CD4-positive, alpha-beta T cell (primary cell): ENCODE measurements around the gene PYY. TPM values are rescaled to one million over a fixed set of nuclear protein-coding genes. Genes with fewer than 3 reads are reported as not detected.
A peak's percentile ranks its signal among the peaks of the same experiment; 100 is the strongest.
"Not testable (repeated sequence)": the region's sequence is repeated elsewhere in the genome, so short reads cannot be mapped to it uniquely, and the experiment has no call there.

Experiments
- ATAC-seq: fragments of 200-7000 bp; cut with Tn5 transposase; one replicate; pipeline ENCODE4 v1.10.0; 2022; ENCODE audit warnings: mild to moderate bottlenecking; ENCODE audit not compliant: poor library complexity
- CTCF ChIA-PET: fragments of 350-600 bp; sonication (Branson Sonifier 250); formaldehyde crosslinking; loops from one replicate; lab custom pipeline; 2021; ENCODE audit warnings: antibody characterized with exemption, inconsistent platforms; lab: Charles Lee
- POLR2A ChIA-PET: fragments of 350-600 bp; sonication (Branson Sonifier 250); formaldehyde crosslinking; loops from one replicate; lab custom pipeline; 2021; ENCODE audit warnings: antibody characterized with exemption, inconsistent platforms; lab: Charles Lee
- DNase-seq, 14 experiments: peaks; one replicate each; pipeline ENCODE4 v3.0.0-alpha.2; 2013 to 2020; ENCODE audit warnings: mixed read lengths in 2 of 14
- H3K27ac ChIP-seq, 2 donors: one replicate each; pipeline versions ENCODE4 v1.5.1 to v1.7.0; 2013; ENCODE audit warnings: low read length in 2 of 2, low read depth in 1 of 2, mild to moderate bottlenecking in 1 of 2
- H3K27me3 ChIP-seq, 2 experiments: 1 replicate in 1 of 2; 2 replicates in 1 of 2; pipeline versions ENCODE4 v1.6.1 to v1.7.0; 2013; ENCODE audit warnings: low read length in 2 of 2, control low read depth in 1 of 2, mild to moderate bottlenecking in 1 of 2, moderate library complexity in 1 of 2; ENCODE audit not compliant: insufficient read depth in 2 of 2, control insufficient read depth in 1 of 2
- H3K36me3 ChIP-seq: one replicate; pipeline ENCODE4 v1.6.1; 2013; ENCODE audit warnings: low read length, control low read depth; ENCODE audit not compliant: insufficient read depth
- H3K4me1 ChIP-seq: one replicate; pipeline ENCODE4 v1.6.1; 2013; ENCODE audit warnings: low read length, control low read depth; ENCODE audit not compliant: insufficient read depth
- H3K4me3 ChIP-seq: one replicate; pipeline ENCODE4 v1.5.1; 2013; ENCODE audit warnings: mild to moderate bottlenecking, low read length, moderate library complexity
- H3K9me3 ChIP-seq, 2 experiments: 1 replicate in 1 of 2; 2 replicates in 1 of 2; pipeline versions ENCODE4 v1.6.1 to v1.7.0; 2013; ENCODE audit warnings: low read length in 2 of 2, mild to moderate bottlenecking in 2 of 2, control low read depth in 1 of 2, moderate library complexity in 1 of 2; ENCODE audit not compliant: control insufficient read depth in 1 of 2, insufficient read depth in 1 of 2
- H3K27ac Mint-ChIP-seq: one replicate; pipeline ENCODE4 v1.8.0; 2020; ENCODE audit warnings: mixed read lengths
- H3K27me3 Mint-ChIP-seq: one replicate; pipeline ENCODE4 v1.8.0; 2021; ENCODE audit warnings: mixed read lengths
- H3K36me3 Mint-ChIP-seq: one replicate; pipeline ENCODE4 v1.8.0; 2021; ENCODE audit warnings: low read depth, mixed read lengths
- H3K4me1 Mint-ChIP-seq: one replicate; pipeline ENCODE4 v1.8.0; 2021; ENCODE audit warnings: low read depth, mixed read lengths
- H3K4me3 Mint-ChIP-seq: one replicate; pipeline ENCODE4 v1.8.0; 2020; ENCODE audit warnings: mild to moderate bottlenecking, mixed read lengths
- H3K9me3 Mint-ChIP-seq: one replicate; pipeline ENCODE4 v1.8.0; 2020; ENCODE audit warnings: mixed read lengths
- CTCF ChIP-seq: fragments of 200-600 bp; IDR thresholded peaks from one replicate; pipeline ENCODE4 v1.8.0; 2022; ENCODE audit warnings: antibody characterized with exemption, mild to moderate bottlenecking
- intact Hi-C, 2 experiments: fragments of 100-400 bp; cut with DNase I in 1 of 2; cut with micrococcal nuclease in 1 of 2; formaldehyde crosslinking; loops; one replicate each; pipeline versions ENCODE4 v1.15.1 to v1.9.0; 2023 to 2025; cut with DNase I, micrococcal nuclease
- total RNA-seq, 174 experiments: library from RNA in 2 of 174; stranded (reverse) in 2 of 174; gene quantifications; one replicate each; pipeline ENCODE4 v1.2.3 and lab custom pipeline; 2021 to 2026

PYY gene
- total RNA-seq, 2 experiments from 2014 or later, result not detected

GRCh38 chr17:43971436-43971835 is 17.7 kb upstream of the PYY start:
- H3K27me3 Mint-ChIP-seq, result peaks cover 20% of the 10 kb centered on the region
- H3K36me3 ChIP-seq, CTCF ChIA-PET, H3K27ac Mint-ChIP-seq, H3K4me1 Mint-ChIP-seq, H3K27ac ChIP-seq, POLR2A ChIA-PET, intact Hi-C loops, H3K27me3 ChIP-seq, H3K4me1 ChIP-seq, H3K36me3 Mint-ChIP-seq, H3K9me3 Mint-ChIP-seq, H3K4me3 Mint-ChIP-seq, H3K4me3 ChIP-seq, H3K9me3 ChIP-seq, DNase-seq: not testable (repeated sequence)
- peak; percentile 74 for ATAC-seq

- H3K9me3 Mint-ChIP-seq, result no peaks in the 10 kb centered on the region
- DNase-seq (no peak), ATAC-seq (no peak)
- ChIA-PET CTCF (interaction anchor here (0.7 to 1.2 kb wide), 2 partner anchors 17 to 26 kb away, joined by 3 to 7 read pairs; no protein-coding TSS in a partner anchor), POLR2A (no interaction called here)
- H3K4me3 ChIP-seq, result no peak overlapping the region
- H3K27me3 Mint-ChIP-seq, result peaks cover 24% of the 10 kb centered on the region
- no peaks in the 10 kb centered on the region for H3K4me1 ChIP-seq
- H3K4me3 Mint-ChIP-seq, result no peak overlapping the region
- no peak for TF ChIP-seq CTCF
- H3K27me3 ChIP-seq, result no peaks in the 10 kb centered on the region
- H3K9me3 ChIP-seq, result no peaks in the 10 kb centered on the region
- H3K4me1 Mint-ChIP-seq, result peaks cover 5% of the 10 kb centered on the region
- H3K36me3 Mint-ChIP-seq, result no peaks in the 10 kb centered on the region
- no peaks in the 10 kb centered on the region for H3K36me3 ChIP-seq
- H3K27ac Mint-ChIP-seq, result no peak overlapping the region
- intact Hi-C loops, result no loop called here
- no peak overlapping the region for H3K27ac ChIP-seq
Measured at GRCh38 chr17:43970366-43970765, 16.6 kb upstream of the PYY start.

- Histone ChIP-seq H3K4me1 (no peaks in the 10 kb centered on the region), H3K36me3 (no peaks in the 10 kb centered on the region), H3K9me3 (no peaks in the 10 kb centered on the region), H3K4me3 (no peak overlapping the region), H3K27ac (no peak overlapping the region), H3K27me3 (peaks cover 0 to 3% of the 10 kb centered on the region in 2 experiments)
- POLR2A ChIA-PET, result no interaction called here
- H3K9me3 Mint-ChIP-seq, result no peaks in the 10 kb centered on the region
- H3K27me3 Mint-ChIP-seq, result peaks cover 14% of the 10 kb centered on the region
- H3K36me3 Mint-ChIP-seq, result no peaks in the 10 kb centered on the region
- DNase-seq (no peak), ATAC-seq (no peak)
- no peak for TF ChIP-seq CTCF
- H3K4me1 Mint-ChIP-seq, result peaks cover 5% of the 10 kb centered on the region
- no peak overlapping the region for H3K4me3 Mint-ChIP-seq
- CTCF ChIA-PET, result no interaction called here
- H3K27ac Mint-ChIP-seq, result no peak overlapping the region
- intact Hi-C loops, result no loop called here
Measured at GRCh38 chr17:43967251-43967875, 13.6 kb upstream of the PYY start.

- Mint-ChIP-seq H3K9me3 (no peaks in the 10 kb centered on the region), H3K27ac (no peak overlapping the region), H3K27me3 (peaks cover 15% of the 10 kb centered on the region), H3K4me1 (peaks cover under 1% of the 10 kb centered on the region), H3K4me3 (no peak overlapping the region), H3K36me3 (no peaks in the 10 kb centered on the region)
- ATAC-seq, result no peak
- Histone ChIP-seq H3K9me3 (no peaks in the 10 kb centered on the region), H3K27me3 (peaks cover 0 to 3% of the 10 kb centered on the region in 2 experiments), H3K27ac (no peak overlapping the region), H3K4me1 (no peaks in the 10 kb centered on the region), H3K4me3 (no peak overlapping the region), H3K36me3 (no peaks in the 10 kb centered on the region)
- DNase-seq, result no peak
- intact Hi-C loops, result no loop called here
- ChIA-PET POLR2A (no interaction called here), CTCF (no interaction called here)
- TF ChIP-seq CTCF, result no peak
Measured at GRCh38 chr17:43966276-43966675, 12.5 kb upstream of the PYY start.
